Measurements from ENCODE around the gene PLXNB2. TPM values are rescaled to one million over a fixed set of nuclear protein-coding genes. Genes with fewer than 3 reads are reported as not detected.
A peak's percentile ranks its signal among the peaks of the same experiment; 100 is the strongest.

PLXNB2 gene
- polyA plus RNA-seq, 1 donor = 109 TPM

GRCh38 chr22:50262460-50262911, 45.0 kb downstream of the PLXNB2 start:
- DNase-seq = no peak

GRCh38 chr22:50261615-50262459, 45.6 kb downstream of the PLXNB2 start, which contains the start of gene MAPK12:
Gene MAPK12 (minus strand): TSS chr22:50261683. CDS start chr22:50261509, 174 bp downstream.
- DNase-seq = no peak

- DNase-seq = peak; percentile 52
Observed at GRCh38 chr22:50260801-50261614, 46.4 kb downstream of the PLXNB2 start.

- no peak for DNase-seq
Observed at GRCh38 chr22:50260434-50260800, 47.0 kb downstream of the PLXNB2 start.

- DNase-seq = no peak
Observed at GRCh38 chr22:50259302-50259701, 48.1 kb downstream of the PLXNB2 start.

GRCh38 chr22:50258361-50259292, 48.8 kb downstream of the PLXNB2 start:
- DNase-seq = no peak

GRCh38 chr22:50257451-50258360, 49.7 kb downstream of the PLXNB2 start:
- DNase-seq = no peak

- no peak for DNase-seq
Observed at GRCh38 chr22:50257041-50257440, 50.4 kb downstream of the PLXNB2 start.

- DNase-seq = no peak
Observed at GRCh38 chr22:50256258-50256862, 51.1 kb downstream of the PLXNB2 start.

GRCh38 chr22:50255607-50256006, 51.8 kb downstream of the PLXNB2 start:
- DNase-seq = no peak

- DNase-seq = no peak
Observed at GRCh38 chr22:50255099-50255498, 52.3 kb downstream of the PLXNB2 start.

GRCh38 chr22:50253941-50254340, 53.5 kb downstream of the PLXNB2 start:
- no peak for DNase-seq

GRCh38 chr22:50253046-50253915, 54.2 kb downstream of the PLXNB2 start:
- DNase-seq = no peak

- no peak for DNase-seq
Observed at GRCh38 chr22:50252082-50253045, 55.1 kb downstream of the PLXNB2 start.

GRCh38 chr22:50251477-50252081, 55.9 kb downstream of the PLXNB2 start:
- no peak for DNase-seq

GRCh38 chr22:50250555-50251476, 56.6 kb downstream of the PLXNB2 start, which contains the start of gene HDAC10:
Gene HDAC10 (minus strand): TSS chr22:50251265. CDS start chr22:50251032, 233 bp downstream.
- DNase-seq = peak; percentile 78

GRCh38 chr22:50250249-50250554, 57.2 kb downstream of the PLXNB2 start:
- no peak for DNase-seq

Data from hindlimb muscle (tissue), 1 donor.